Testis (tissue), 2 donors: ENCODE results near the gene CDH13.

ENCODE experiments used
- CTCF ChIP-seq, 3 experiments: fragments of 450-650 bp in 2 of 3; fragments of 200-600 bp in 1 of 3; sonication (generic) in 1 of 3; IDR thresholded peaks; one replicate each; pipeline ENCODE4 v1.5.1; 2016 to 2019; ENCODE audit warnings: antibody characterized with exemption in 3 of 3, mild to moderate bottlenecking in 2 of 3, moderate library complexity in 1 of 3
- POLR2A ChIP-seq: fragments of 450-650 bp; IDR thresholded peaks from one replicate; pipeline ENCODE4 v1.6.1; 2017; ENCODE audit warnings: antibody characterized with exemption, mild to moderate bottlenecking, moderate library complexity

DNA sequence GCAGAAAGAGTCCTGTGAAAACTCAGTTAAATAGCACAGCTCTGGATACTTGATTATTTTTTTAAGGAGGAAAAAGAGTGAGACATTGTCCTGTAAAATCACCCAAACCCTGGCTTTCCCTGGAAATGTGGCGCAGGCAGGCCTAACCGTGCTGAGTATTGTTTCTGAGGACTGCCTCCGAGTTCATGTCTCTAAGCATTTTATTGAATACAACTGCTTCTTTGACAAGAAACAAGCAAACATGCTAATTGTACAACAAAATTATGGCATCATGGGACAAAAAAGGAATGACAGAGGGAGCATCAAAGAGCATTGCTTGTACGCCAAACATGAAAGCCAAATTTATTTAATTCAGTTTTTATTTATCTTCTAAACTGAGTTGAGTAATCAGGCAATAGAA is 1116.5 kb downstream of the CDH13 start:
- TF ChIP-seq CTCF (IDR thresholded peaks at IDR 0.05): no peak
- TF ChIP-seq POLR2A: no peak
